Colonic mucosa (tissue), 4 donors: Measurements from ENCODE around the gene CMSS1. TPM values are rescaled to one million over a fixed set of nuclear protein-coding genes. Genes with fewer than 3 reads are reported as not detected.
A peak's percentile ranks its signal among the peaks of the same experiment; 100 is the strongest.

ENCODE experiments used
- DNase-seq: peaks from one replicate; pipeline ENCODE4 v3.0.0-alpha.2; 2020
- H3K27ac ChIP-seq: fragments of 200-600 bp; one replicate; pipeline ENCODE4 v1.8.0; 2021
- H3K27me3 ChIP-seq: fragments of 200-600 bp; one replicate; pipeline ENCODE4 v1.8.0; 2021
- H3K36me3 ChIP-seq: fragments of 200-600 bp; one replicate; pipeline ENCODE4 v1.8.0; 2021
- H3K4me1 ChIP-seq: fragments of 200-600 bp; one replicate; pipeline ENCODE4 v1.8.0; 2021; ENCODE audit warnings: mild to moderate bottlenecking
- H3K4me3 ChIP-seq: fragments of 200-600 bp; one replicate; pipeline ENCODE4 v1.8.0; 2021
- H3K9ac ChIP-seq, 2 donors: one replicate each; pipeline ENCODE4 v1.7.0; 2013; ENCODE audit warnings: control low read depth in 2 of 2, low read depth in 2 of 2, low read length in 2 of 2
- H3K9me3 ChIP-seq: fragments of 200-600 bp; one replicate; pipeline ENCODE4 v1.8.0; 2021
- intact Hi-C: fragments of 100-400 bp; cut with DNase I; formaldehyde crosslinking; loops from one replicate; pipeline ENCODE4 v1.14.1; 2022
- total RNA-seq, 2 donors: library from RNA; stranded (reverse); fragmentation: NEBNext Ultra II Directional in 1 of 2; extraction: Animal tissue kit (Norgen Biotek cat#: 25700) in 1 of 2; gene quantifications; one replicate each; pipeline ENCODE4 v1.2.1, GENCODE V29; 2021
- TF ChIP-seq, protein P1 (sequence below): fragments of 200-600 bp; IDR thresholded peaks from one replicate; pipeline ENCODE4 v1.8.0; 2022; ENCODE audit warnings: antibody characterized with exemption, mild to moderate bottlenecking
- donor health status: healthy.
- donor health status: DM: no; HTN: no; CAD: no.
- donor health status: DM: no; HTN: no; CAD: no.

The CMSS1 gene
- total RNA-seq, 2 donors from 2014 or later: 10.7 to 24.7 TPM

DNA sequence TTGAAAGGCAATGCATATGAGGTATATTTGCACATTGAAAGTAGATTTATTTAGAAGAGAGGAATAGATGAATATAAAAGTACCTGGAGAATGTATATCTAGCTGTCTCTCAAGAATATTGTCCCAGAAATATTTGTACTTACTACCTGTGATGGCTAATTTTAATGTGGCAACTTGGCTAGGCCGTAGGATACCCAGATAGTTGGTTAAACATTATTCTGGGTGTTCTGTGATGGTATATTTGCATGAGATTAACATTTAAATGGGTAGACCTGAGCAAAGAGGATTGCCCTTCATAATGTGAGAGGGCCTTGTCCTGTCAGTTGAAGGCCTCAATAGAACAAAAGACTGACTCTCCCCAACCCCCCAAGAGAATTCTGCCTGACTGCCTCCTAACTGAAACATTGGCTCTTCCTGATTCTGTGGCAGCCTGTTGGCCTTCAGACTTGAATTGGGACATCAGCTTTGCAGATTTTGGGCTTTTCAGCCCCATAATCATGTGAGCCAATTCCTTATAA is 366.0 kb downstream of the CMSS1 start:
- no peak overlapping the region for H3K9ac ChIP-seq
- H3K4me3 ChIP-seq: no peak overlapping the region
- H3K4me1 ChIP-seq: no peaks in the 10 kb centered on the region
- no peaks in the 10 kb centered on the region for H3K9me3 ChIP-seq
- H3K36me3 ChIP-seq: no peaks in the 10 kb centered on the region
- TF ChIP-seq, protein P1, sequence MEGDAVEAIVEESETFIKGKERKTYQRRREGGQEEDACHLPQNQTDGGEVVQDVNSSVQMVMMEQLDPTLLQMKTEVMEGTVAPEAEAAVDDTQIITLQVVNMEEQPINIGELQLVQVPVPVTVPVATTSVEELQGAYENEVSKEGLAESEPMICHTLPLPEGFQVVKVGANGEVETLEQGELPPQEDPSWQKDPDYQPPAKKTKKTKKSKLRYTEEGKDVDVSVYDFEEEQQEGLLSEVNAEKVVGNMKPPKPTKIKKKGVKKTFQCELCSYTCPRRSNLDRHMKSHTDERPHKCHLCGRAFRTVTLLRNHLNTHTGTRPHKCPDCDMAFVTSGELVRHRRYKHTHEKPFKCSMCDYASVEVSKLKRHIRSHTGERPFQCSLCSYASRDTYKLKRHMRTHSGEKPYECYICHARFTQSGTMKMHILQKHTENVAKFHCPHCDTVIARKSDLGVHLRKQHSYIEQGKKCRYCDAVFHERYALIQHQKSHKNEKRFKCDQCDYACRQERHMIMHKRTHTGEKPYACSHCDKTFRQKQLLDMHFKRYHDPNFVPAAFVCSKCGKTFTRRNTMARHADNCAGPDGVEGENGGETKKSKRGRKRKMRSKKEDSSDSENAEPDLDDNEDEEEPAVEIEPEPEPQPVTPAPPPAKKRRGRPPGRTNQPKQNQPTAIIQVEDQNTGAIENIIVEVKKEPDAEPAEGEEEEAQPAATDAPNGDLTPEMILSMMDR: no peak
- no peak for DNase-seq
- intact Hi-C loops: no loop called here
- no peaks in the 10 kb centered on the region for H3K27me3 ChIP-seq
- H3K27ac ChIP-seq: no peak overlapping the region

DNA sequence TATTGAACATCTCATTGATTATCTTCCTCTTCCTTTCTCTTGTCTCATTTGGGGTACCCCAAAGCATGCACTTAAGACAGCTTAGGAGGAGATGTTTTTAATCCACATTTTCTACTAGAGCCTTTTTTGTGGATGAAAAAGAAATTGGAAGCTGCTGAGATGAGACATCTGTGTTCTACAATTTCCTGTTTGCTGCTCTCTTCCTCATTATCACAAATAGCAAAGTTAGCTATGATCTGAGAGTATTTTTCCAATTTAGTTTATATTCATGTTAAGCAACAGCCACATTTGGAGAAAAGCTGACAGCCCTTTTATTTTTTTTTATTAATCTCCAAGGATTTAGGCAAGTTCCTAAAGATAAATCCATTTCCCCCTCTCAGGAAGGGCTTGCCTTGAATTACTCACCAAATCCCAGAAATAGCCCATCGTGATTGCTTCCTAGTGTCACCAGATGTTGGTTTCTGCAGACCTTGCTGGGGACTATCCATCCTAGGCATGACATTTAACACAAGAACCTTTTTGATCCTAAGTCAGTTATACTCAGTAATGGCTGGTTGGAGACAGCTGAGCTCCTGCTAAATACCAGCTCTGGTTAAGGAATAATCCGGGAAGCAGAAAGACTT is 367.4 kb downstream of the CMSS1 start:
- Histone ChIP-seq H3K4me3 (no peak overlapping the region), H3K9me3 (no peaks in the 10 kb centered on the region), H3K27ac (peak overlapping the region; percentile 2), H3K9ac (no peak overlapping the region), H3K4me1 (no peaks in the 10 kb centered on the region), H3K27me3 (no peaks in the 10 kb centered on the region), H3K36me3 (no peaks in the 10 kb centered on the region)
- DNase-seq: no peak
- intact Hi-C loops: no loop called here
- TF ChIP-seq, protein P1: no peak

DNA sequence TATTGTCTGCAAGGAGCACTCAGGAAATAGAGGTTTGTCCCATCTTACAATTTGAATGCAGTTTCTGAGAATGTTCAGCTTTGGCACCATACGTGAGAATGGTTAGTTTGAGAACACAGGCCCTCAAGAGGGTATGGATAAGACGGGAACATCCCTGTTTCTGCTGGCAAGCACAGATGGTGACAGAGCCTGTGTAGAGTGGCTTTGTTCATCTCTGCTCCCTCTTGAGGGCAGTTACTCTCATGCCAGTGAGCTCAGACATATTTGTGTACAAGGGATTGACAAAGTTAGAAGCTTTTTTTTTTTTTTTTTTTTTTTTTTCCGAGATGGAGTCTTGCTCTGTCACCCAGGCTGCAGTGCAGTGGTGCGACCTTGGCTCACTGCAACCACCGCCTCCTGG is 368.2 kb downstream of the CMSS1 start:
- no peaks in the 10 kb centered on the region for H3K9me3 ChIP-seq
- H3K27ac ChIP-seq: peak overlapping the region; percentile 2

DNA sequence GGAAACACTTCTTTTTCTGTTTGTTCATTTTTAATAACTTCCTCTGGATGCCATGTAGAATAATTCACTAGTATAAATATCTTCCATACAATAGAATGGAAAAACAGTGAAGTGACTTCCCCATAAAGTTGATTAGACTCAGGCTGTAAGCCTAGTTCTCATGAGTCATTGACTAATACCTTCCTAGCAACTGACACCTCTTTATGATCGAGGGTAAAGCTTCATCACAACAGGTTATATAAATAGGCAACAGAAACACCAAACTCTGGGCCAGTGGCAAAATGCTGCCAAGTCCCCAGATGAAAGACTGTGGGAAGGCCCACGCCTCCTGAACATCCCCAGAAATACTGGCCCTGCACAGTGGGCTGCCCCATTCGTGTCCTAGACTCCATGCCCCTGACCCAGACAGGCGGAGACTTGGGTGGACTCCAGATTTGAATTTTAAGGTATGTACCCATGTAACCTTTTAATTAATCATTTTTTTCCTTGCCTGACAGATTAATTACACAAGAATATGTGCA is 371.8 kb downstream of the CMSS1 start:
- Histone ChIP-seq H3K4me1 (no peaks in the 10 kb centered on the region), H3K27me3 (no peaks in the 10 kb centered on the region), H3K9me3 (no peaks in the 10 kb centered on the region), H3K9ac (no peak overlapping the region), H3K27ac (no peak overlapping the region), H3K4me3 (no peak overlapping the region), H3K36me3 (no peaks in the 10 kb centered on the region)
- TF ChIP-seq, protein P1: no peak
- no peak for DNase-seq
- intact Hi-C loops: no loop called here

More for the DNA sequence above, 368.2 kb downstream of the CMSS1 start:
- Histone ChIP-seq H3K36me3 (no peaks in the 10 kb centered on the region), H3K4me1 (no peaks in the 10 kb centered on the region), H3K27me3 (no peaks in the 10 kb centered on the region), H3K9ac (no peak overlapping the region), H3K4me3 (no peak overlapping the region)
- TF ChIP-seq, protein P1: no peak
- intact Hi-C loops: no loop called here
- no peak for DNase-seq

DNA sequence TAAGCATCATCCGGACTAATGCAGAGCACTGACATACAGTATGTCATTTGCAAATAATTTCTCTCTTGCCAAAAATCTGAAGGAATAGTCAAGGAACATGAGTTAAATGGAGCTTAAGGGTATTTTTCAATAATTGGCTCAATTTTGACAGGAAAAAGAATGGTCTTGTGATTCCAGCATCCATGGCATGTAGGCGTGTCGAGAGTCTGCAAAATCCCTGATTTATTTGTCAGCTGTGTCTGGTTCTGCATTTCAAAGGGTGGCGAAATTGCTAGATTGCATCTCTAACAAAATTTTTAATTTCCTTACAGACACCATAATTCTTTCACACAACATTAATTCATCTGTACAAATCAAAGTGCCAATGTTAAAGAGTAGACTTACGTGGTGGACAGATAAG is 377.7 kb downstream of the CMSS1 start:
- Histone ChIP-seq H3K27me3 (no peaks in the 10 kb centered on the region), H3K9me3 (no peaks in the 10 kb centered on the region), H3K27ac (no peak overlapping the region), H3K9ac (no peak overlapping the region), H3K4me1 (no peaks in the 10 kb centered on the region), H3K4me3 (no peak overlapping the region), H3K36me3 (no peaks in the 10 kb centered on the region)
- TF ChIP-seq, protein P1: no peak
- DNase-seq: no peak
- intact Hi-C loops: no loop called here
